GM15510 (cell line): ENCODE data around the gene MRPL51.

Source experiments
- POLR2A ChIP-seq: IDR thresholded peaks from 3 replicates; pipeline ENCODE4 v1.6.1; 2011; ENCODE audit warnings: borderline replicate concordance; ENCODE audit not compliant: insufficient read length; ENCODE audit errors: extremely low read depth

The MRPL51 gene

DNA sequence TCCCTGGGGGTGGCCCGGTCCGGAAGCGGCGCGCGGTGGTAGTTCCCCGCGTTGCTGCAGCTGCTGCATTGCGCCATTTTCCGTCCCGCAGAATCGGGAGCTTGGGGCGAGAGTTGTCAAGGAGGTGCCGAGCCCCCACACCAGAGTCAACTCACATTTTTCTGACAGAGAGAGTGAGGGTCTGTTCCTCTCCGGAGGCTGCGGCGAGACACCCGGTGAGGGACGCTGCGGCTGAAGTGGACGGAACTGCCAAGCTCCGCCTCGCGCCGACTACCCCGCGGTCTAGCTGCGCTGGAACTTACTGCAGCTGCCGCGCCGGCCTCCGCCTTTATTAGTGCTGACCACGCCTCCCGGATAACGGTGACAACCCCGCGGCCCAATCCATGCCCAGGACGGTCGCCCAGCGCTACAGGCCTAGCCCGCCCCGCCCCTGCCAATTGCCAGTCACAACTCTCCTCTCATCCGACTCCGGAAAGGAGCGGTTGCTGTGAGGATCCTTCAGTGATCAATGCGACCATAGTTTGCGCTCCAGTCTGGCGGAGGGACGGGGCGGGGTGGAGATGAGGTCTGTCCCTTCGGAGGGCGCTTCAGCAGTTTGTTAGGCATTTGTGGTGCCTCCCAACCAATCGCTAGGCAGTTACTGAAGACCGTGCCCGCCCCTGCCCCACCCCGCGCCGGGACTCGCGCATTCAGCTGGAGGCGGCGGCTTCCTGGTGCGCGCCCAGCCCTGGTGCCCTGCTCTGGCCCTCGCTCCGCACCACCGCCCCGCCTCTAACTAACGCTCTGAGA, 22.5 kb downstream of the MRPL51 start, which contains the start of gene VAMP1:
TSS of gene VAMP1 (minus strand) at position 303 of the 789 bp plus-strand sequence. CDS start at position 157, 146 bp downstream.
- peak; percentile 100 for TF ChIP-seq POLR2A

DNA sequence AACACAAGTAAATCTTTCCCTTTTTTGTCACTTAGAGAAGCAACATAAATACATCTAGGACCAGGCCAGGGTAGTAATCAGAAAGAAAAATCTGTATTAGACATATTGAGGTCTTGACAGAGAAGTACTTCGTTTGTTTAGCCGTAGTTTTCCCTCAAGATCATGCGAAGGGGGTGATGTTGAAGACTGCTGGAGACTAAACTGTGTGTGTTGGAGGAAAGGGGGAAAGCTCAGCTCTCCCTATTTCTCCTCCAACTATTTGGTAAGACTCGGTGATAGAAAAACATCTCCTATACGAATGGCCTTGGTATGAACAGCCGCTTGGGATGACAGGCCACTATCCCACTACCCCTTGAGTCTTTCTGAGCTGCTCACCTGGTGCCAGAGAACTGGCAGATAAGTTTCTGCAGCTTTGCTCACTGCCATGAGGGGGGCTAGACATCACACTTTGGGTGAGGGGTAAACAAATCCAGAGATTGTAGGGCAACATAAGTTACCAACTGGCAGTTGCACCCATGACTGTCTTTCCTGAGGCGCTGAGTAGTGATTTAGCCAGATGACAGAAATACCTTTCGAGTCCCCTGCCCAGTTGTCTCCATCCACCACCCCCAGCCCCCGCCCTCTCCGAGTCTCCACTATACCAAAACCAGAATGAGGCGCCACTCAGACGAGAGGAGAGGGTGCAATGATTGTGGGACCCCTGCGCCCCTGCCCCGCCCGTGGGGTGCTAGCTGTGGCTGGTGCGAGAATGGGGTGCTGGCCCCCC, 23.3 kb downstream of the MRPL51 start:
- no peak for TF ChIP-seq POLR2A

- TF ChIP-seq POLR2A: no peak
These were observed 24.0 kb downstream of the MRPL51 start for GRCh38 chr12:6469092-6469491.

DNA sequence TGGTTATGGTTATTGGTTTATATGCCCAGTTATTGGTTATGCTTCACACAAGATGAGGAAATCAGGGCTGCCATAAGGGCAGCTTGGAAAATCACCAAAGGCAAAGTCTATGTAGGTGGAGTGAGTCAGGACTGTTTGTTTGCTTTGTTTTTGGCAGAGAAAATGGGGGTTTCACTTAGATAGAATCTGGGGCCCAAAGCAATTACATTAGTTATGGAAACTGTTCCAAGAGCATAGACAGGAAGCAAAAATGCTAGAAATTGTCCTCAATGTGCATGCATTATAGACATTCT, 24.8 kb downstream of the MRPL51 start:
- TF ChIP-seq POLR2A: no peak

- TF ChIP-seq POLR2A: no peak
These were observed 26.9 kb downstream of the MRPL51 start for GRCh38 chr12:6466184-6466573.

GRCh38 chr12:6465467-6466183, 27.4 kb downstream of the MRPL51 start:
- TF ChIP-seq POLR2A: no peak

DNA sequence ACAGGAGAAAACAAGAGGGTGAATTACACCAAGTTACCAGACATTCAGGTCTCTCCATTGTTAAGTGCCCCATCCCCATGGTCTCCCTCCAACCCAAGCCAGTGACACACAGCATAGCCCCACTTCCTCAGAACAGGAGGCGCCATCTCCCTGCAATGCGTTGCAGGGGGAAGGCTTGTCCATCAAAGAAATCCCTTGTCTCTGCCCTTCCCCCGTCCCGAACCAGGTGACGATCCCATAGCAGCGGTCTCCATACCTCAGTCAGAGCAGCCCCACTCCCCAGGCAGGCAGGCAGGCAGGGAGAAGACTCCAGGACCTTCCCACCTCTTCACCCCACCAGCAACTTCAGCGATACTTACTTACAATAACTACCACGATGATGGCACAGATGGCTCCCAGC, 28.5 kb downstream of the MRPL51 start:
- no peak for TF ChIP-seq POLR2A

DNA sequence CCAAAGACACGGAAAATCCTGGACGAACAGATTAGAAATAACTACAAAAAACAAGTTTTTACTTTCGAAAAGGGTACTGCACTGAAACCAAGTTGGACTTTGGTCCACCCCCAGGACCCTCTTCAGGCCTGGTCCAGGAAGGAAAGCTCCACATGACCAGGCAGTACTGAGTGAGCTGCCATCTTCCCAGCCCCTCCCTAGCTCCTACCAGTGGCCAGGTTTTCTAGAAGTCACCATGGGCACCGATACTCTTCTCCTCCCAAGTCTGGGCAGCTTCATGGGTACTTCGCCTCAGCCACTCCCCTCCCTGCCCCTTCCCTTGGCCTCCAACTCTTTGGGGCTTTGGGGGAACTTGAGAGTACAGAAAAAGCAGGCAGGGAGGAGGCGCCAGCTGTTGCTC, 29.2 kb downstream of the MRPL51 start:
- TF ChIP-seq POLR2A: no peak

DNA sequence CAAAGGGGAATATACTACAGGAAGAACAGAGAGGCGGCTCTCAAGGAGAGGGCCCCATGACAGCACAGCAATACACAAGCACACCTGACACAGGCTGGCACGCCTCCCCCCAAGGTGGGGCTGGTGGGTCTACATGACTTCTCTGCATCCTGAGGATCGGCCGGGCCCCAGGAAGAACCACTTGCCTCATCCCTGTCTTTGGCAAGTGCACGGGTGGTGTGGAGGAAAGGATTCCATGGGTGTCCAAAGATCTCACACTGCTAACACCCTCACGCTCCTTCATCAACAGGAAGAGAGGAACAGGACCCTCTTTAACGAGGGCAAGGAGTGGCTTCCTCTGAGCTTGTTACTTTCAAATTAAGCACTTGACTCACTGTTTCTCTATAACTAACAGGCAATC, 29.8 kb downstream of the MRPL51 start:
- TF ChIP-seq POLR2A: no peak

DNA sequence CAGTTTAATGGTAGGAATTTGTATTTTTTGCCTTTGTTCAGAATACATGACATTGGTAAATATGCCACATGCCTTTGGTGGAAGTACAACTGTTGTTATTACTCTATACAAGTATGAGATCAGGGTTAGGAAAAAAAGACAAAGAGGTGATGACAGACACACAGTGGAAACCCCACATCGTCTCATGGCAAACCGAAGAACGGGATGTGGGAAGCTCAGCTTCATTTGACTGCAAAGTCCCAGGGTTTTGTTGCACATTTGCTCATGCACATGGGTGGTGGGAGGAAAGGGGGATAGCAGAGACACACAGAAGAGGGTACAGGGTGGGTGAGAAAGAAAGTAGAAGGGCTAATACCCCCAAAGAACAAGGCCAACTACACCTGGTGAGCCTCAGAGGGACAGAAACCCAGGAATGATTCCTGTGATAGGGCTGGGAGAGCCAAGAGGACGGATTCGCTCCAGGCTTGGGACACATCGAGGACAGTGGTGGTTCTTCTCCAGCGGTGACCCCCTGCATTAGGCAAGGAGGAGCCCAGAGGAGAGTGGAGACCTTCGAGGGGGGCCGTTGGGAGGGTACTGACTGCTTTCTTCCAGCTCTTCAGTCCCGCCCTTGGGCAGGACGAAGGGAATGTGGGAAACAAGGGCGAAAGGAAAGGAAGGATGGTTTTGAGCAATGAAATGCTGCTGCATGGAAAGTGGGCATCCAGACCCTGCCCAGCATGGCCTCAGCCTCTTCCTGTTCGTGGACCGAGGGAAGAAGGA, 30.6 kb downstream of the MRPL51 start:
- TF ChIP-seq POLR2A: no peak

DNA sequence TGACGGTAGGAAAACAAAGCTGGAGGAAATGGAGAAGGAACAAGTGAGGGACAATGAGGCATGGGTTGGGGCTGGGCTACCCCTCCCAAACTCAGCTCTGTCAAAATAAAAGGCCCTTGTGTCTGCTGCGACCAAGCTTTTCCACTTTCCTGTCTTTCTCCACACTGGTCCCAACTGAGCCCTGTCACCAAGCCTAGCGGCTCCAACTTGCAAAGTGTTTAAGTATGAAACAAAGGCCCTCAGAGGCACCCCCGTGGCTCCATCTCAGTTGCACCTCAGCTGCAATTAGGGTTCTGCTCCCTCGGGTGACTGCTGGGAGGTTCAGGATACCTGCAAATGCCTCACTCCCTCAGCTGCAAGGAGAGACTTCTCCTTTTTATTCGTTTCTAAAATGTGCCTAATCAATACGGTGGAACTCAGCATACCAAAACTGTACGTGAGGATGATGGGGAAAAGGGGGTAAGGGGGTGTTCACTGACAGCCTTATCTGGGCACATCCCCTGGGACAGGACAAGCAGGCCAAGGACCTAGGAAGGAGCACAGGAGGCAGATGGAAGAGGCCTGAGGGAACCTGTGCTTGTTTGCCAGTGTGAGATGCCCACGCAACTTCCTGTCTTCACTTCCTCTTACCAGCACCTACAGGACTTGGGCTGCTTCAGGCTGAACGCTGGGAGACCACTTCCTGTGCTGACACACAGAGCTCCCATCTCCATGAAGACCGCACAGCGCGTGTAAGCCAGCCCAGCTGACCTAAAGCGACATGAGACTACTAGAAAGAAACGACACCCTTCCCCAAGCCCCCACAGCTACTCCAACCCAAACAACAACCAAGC, 31.4 kb downstream of the MRPL51 start:
- peak; percentile 60 for TF ChIP-seq POLR2A

- TF ChIP-seq POLR2A: no peak
These were observed 32.2 kb downstream of the MRPL51 start for GRCh38 chr12:6460751-6461371.

- no peak for TF ChIP-seq POLR2A
These were observed 34.1 kb downstream of the MRPL51 start for GRCh38 chr12:6459004-6459337.
